Activated T-helper 1 cell treated with Interleukin-2 at 50 U/mL for 16 hours (primary cell): ENCODE results near the gene RAMP1.

Experiments used
- DNase-seq: peaks from one replicate; pipeline ENCODE4 v3.0.0-alpha.2; 2020; ENCODE audit warnings: low read depth

Gene RAMP1

GRCh38 chr2:237876951-237877491 is 17.6 kb downstream of the RAMP1 start:
- no peak for DNase-seq

- no peak for DNase-seq
These were observed 18.3 kb downstream of the RAMP1 start for GRCh38 chr2:237877576-237878307.

- DNase-seq, result no peak
These were observed 19.1 kb downstream of the RAMP1 start for GRCh38 chr2:237878321-237879057.

- DNase-seq, result no peak
These were observed 19.6 kb downstream of the RAMP1 start for GRCh38 chr2:237879058-237879430.

- DNase-seq, result no peak
These were observed 20.7 kb downstream of the RAMP1 start for GRCh38 chr2:237879991-237880560.

- no peak for DNase-seq
These were observed 23.4 kb downstream of the RAMP1 start for GRCh38 chr2:237882510-237883481.

GRCh38 chr2:237883951-237884446 is 24.6 kb downstream of the RAMP1 start:
- no peak for DNase-seq

- no peak for DNase-seq
These were observed 25.3 kb downstream of the RAMP1 start for GRCh38 chr2:237884681-237885080.

- no peak for DNase-seq
These were observed 25.9 kb downstream of the RAMP1 start for GRCh38 chr2:237885111-237885930.

- DNase-seq, result no peak
These were observed 26.7 kb downstream of the RAMP1 start for GRCh38 chr2:237885931-237886684.

- DNase-seq, result no peak
These were observed 27.5 kb downstream of the RAMP1 start for GRCh38 chr2:237886685-237887481.

- no peak for DNase-seq
These were observed 29.0 kb downstream of the RAMP1 start for GRCh38 chr2:237888389-237888788.

GRCh38 chr2:237889016-237889415 is 29.6 kb downstream of the RAMP1 start:
- DNase-seq, result no peak

GRCh38 chr2:237889811-237890210 is 30.4 kb downstream of the RAMP1 start:
- DNase-seq, result no peak

GRCh38 chr2:237892478-237892877 is 33.1 kb downstream of the RAMP1 start:
- no peak for DNase-seq

GRCh38 chr2:237892984-237893595 is 33.7 kb downstream of the RAMP1 start:
- DNase-seq, result no peak

- no peak for DNase-seq
These were observed 35.1 kb downstream of the RAMP1 start for GRCh38 chr2:237894396-237894979.

- DNase-seq, result no peak
These were observed 35.6 kb downstream of the RAMP1 start for GRCh38 chr2:237894986-237895543.
